ENCODE measurements around the gene DNPEP. TPM values are rescaled to one million over a fixed set of nuclear protein-coding genes. Genes with fewer than 3 reads are reported as not detected.

The DNPEP gene
- total RNA-seq, 2 experiments from 2014 or later: 39.3 to 63.6 TPM

GRCh38 chr2:219358170-219359075, 29.3 kb downstream of the DNPEP start:
- TF ChIP-seq CTCF (conservative IDR thresholded peaks at IDR 0.05; ENCODE audit: low read length): no peak
- no peak for TF ChIP-seq EZH2phosphoT487 (IDR thresholded peaks at IDR 0.05; ENCODE audit: borderline replicate concordance, low read depth, low read length)
- Histone ChIP-seq H3K9me2 (ENCODE audit: insufficient read depth, low read length) (no peaks in the 10 kb centered on the region), H3K4me2 (ENCODE audit: low read length) (no peak overlapping the region), H3K9me3 (ENCODE audit: low read length) (no peaks in the 10 kb centered on the region), H3K4me1 (ENCODE audit: insufficient read depth, low read length, poor library complexity, severe bottlenecking) (no peaks in the 10 kb centered on the region), H3K27ac (ENCODE audit: low read depth, low read length, poor library complexity, severe bottlenecking) (no peak overlapping the region), H3K36me3 (ENCODE audit: insufficient read depth, low read length) (no peaks in the 10 kb centered on the region), H3K79me2 (ENCODE audit: insufficient read depth, low read depth, low read length) (no peaks in the 10 kb centered on the region), H4K20me1 (ENCODE audit: insufficient read depth, low read length) (no peaks in the 10 kb centered on the region), H3K4me3 (ENCODE audit: low read depth, low read length, poor library complexity, severe bottlenecking) (no peak overlapping the region), H2AFZ (ENCODE audit: low read length) (no peak overlapping the region)
- ChIA-PET CTCF (ENCODE audit: unreplicated experiment) (no interaction called here), POLR2A (no interaction called here)
- DNase-seq (ENCODE audit: low spot score): no peak
- intact Hi-C loops (cut with micrococcal nuclease; ENCODE audit: unreplicated experiment): no loop called here
- BruUV-seq (replicated peaks): no TSS peak

- H3K36me3 ChIP-seq (ENCODE audit: insufficient read depth, low read length): no peaks in the 10 kb centered on the region
- H3K4me3 ChIP-seq (ENCODE audit: low read depth, low read length, poor library complexity, severe bottlenecking): no peak overlapping the region
- TF ChIP-seq EZH2phosphoT487 (IDR thresholded peaks at IDR 0.05; ENCODE audit: borderline replicate concordance, low read depth, low read length) (no peak), CTCF (conservative IDR thresholded peaks at IDR 0.05; ENCODE audit: low read length) (no peak)
- CTCF ChIA-PET (ENCODE audit: unreplicated experiment): no interaction called here
- no peaks in the 10 kb centered on the region for H3K9me3 ChIP-seq (ENCODE audit: low read length)
- no TSS peak for BruUV-seq (replicated peaks)
- H4K20me1 ChIP-seq (ENCODE audit: insufficient read depth, low read length): no peaks in the 10 kb centered on the region
- no peak for DNase-seq (ENCODE audit: low spot score)
- no peaks in the 10 kb centered on the region for H3K79me2 ChIP-seq (ENCODE audit: insufficient read depth, low read depth, low read length)
- no peaks in the 10 kb centered on the region for H3K9me2 ChIP-seq (ENCODE audit: insufficient read depth, low read length)
- POLR2A ChIA-PET: interaction anchor here (0.6 kb wide), 1 partner anchor 476 kb away, joined by 3 read pairs; the partner anchor contains the start of gene WNT10A
- no peak overlapping the region for H2AFZ ChIP-seq (ENCODE audit: low read length)
- no peak overlapping the region for H3K27ac ChIP-seq (ENCODE audit: low read depth, low read length, poor library complexity, severe bottlenecking)
- H3K4me1 ChIP-seq (ENCODE audit: insufficient read depth, low read length, poor library complexity, severe bottlenecking): no peaks in the 10 kb centered on the region
- intact Hi-C loops (cut with micrococcal nuclease; ENCODE audit: unreplicated experiment): no loop called here
- H3K4me2 ChIP-seq (ENCODE audit: low read length): no peak overlapping the region
Observed at GRCh38 chr2:219356834-219357233, 30.9 kb downstream of the DNPEP start.

GRCh38 chr2:219354582-219354981, 33.1 kb downstream of the DNPEP start:
- no peaks in the 10 kb centered on the region for H3K36me3 ChIP-seq (ENCODE audit: insufficient read depth, low read length)
- intact Hi-C loops (cut with micrococcal nuclease; ENCODE audit: unreplicated experiment): no loop called here
- no TSS peak for BruUV-seq (replicated peaks)
- H3K9me3 ChIP-seq (ENCODE audit: low read length): no peaks in the 10 kb centered on the region
- H2AFZ ChIP-seq (ENCODE audit: low read length): no peak overlapping the region
- H3K4me3 ChIP-seq (ENCODE audit: low read depth, low read length, poor library complexity, severe bottlenecking): no peak overlapping the region
- no peak overlapping the region for H3K27ac ChIP-seq (ENCODE audit: low read depth, low read length, poor library complexity, severe bottlenecking)
- no peaks in the 10 kb centered on the region for H3K9me2 ChIP-seq (ENCODE audit: insufficient read depth, low read length)
- POLR2A ChIA-PET: no interaction called here
- DNase-seq (ENCODE audit: low spot score): no peak
- no peaks in the 10 kb centered on the region for H3K79me2 ChIP-seq (ENCODE audit: insufficient read depth, low read depth, low read length)
- no peak overlapping the region for H3K4me2 ChIP-seq (ENCODE audit: low read length)
- no peaks in the 10 kb centered on the region for H3K4me1 ChIP-seq (ENCODE audit: insufficient read depth, low read length, poor library complexity, severe bottlenecking)
- CTCF ChIA-PET (ENCODE audit: unreplicated experiment): no interaction called here
- TF ChIP-seq EZH2phosphoT487 (IDR thresholded peaks at IDR 0.05; ENCODE audit: borderline replicate concordance, low read depth, low read length) (no peak), CTCF (conservative IDR thresholded peaks at IDR 0.05; ENCODE audit: low read length) (no peak)
- H4K20me1 ChIP-seq (ENCODE audit: insufficient read depth, low read length): no peaks in the 10 kb centered on the region

Data from OCI-LY7 (cell line).